ENCODE data around the gene BRAF.
"Not testable (repeated sequence)": the region's sequence is repeated elsewhere in the genome, so short reads cannot be mapped to it uniquely, and the experiment has no call there.

Gene BRAF

DNA sequence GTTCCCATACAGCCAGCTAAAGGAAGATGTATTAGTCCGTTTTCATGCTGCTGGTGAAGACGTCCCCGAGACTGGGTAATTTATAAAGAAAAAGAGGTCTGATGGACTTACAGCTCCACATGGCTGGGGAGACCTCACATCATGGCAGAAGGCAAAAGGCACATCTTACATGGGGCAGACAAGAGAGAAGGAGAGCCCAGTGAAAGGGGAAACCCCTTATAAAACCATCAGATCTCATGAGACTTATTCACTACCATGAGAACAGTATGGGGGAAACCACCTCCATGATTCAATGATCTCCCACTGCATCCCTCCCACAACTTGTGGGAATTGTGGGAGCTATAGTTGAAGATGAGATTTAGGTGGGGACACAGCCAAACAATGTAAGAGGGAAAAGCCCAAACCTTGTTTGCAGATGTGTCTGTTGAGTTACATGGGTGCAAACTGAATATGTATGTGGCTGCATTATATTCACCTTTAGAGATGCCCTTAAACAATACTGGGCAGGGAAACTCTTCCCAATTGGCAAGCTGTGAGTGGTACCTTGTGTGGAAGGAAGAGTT lies 13.1 kb upstream of the BRAF start:
- H3K4me1 ChIP-seq (ENCODE audit: control insufficient read depth, insufficient read depth, low read length), result no peaks in the 10 kb centered on the region
- H3K9me3 ChIP-seq (ENCODE audit: control insufficient read depth, insufficient read depth, low read length), result no peaks in the 10 kb centered on the region
- no peaks in the 10 kb centered on the region for H3K27me3 ChIP-seq (ENCODE audit: control insufficient read depth, insufficient read depth, low read length)
- no peaks in the 10 kb centered on the region for H3K36me3 ChIP-seq (ENCODE audit: control insufficient read depth, insufficient read depth, low read length)
- no peak overlapping the region for H3K4me3 ChIP-seq (ENCODE audit: low read depth, low read length)
- H3K27ac ChIP-seq (ENCODE audit: low read depth, low read length), result no peak overlapping the region
- H3K9ac ChIP-seq (ENCODE audit: low read depth, low read length), result no peak overlapping the region

- no peaks in the 10 kb centered on the region for H3K27me3 ChIP-seq (ENCODE audit: control insufficient read depth, insufficient read depth, low read length)
- no peak overlapping the region for H3K27ac ChIP-seq (ENCODE audit: low read depth, low read length)
- H3K9ac ChIP-seq (ENCODE audit: low read depth, low read length), result no peak overlapping the region
- no peak overlapping the region for H3K4me3 ChIP-seq (ENCODE audit: low read depth, low read length)
- no peaks in the 10 kb centered on the region for H3K36me3 ChIP-seq (ENCODE audit: control insufficient read depth, insufficient read depth, low read length)
- no peaks in the 10 kb centered on the region for H3K9me3 ChIP-seq (ENCODE audit: control insufficient read depth, insufficient read depth, low read length)
- H3K4me1 ChIP-seq (ENCODE audit: control insufficient read depth, insufficient read depth, low read length), result peaks cover 6% of the 10 kb centered on the region; the same call in 1 of the 2 replicates
Observed at GRCh38 chr7:140928491-140929309, 4.0 kb upstream of the BRAF start.

- H3K27ac ChIP-seq (ENCODE audit: low read depth, low read length); H3K4me3 ChIP-seq (ENCODE audit: low read depth, low read length); H3K9ac ChIP-seq (ENCODE audit: low read depth, low read length); H3K36me3 ChIP-seq (ENCODE audit: control insufficient read depth, insufficient read depth, low read length); H3K27me3 ChIP-seq (ENCODE audit: control insufficient read depth, insufficient read depth, low read length); H3K9me3 ChIP-seq (ENCODE audit: control insufficient read depth, insufficient read depth, low read length); H3K4me1 ChIP-seq (ENCODE audit: control insufficient read depth, insufficient read depth, low read length): not testable (repeated sequence)
Observed at GRCh38 chr7:140927945-140928344, 3.2 kb upstream of the BRAF start.

DNA sequence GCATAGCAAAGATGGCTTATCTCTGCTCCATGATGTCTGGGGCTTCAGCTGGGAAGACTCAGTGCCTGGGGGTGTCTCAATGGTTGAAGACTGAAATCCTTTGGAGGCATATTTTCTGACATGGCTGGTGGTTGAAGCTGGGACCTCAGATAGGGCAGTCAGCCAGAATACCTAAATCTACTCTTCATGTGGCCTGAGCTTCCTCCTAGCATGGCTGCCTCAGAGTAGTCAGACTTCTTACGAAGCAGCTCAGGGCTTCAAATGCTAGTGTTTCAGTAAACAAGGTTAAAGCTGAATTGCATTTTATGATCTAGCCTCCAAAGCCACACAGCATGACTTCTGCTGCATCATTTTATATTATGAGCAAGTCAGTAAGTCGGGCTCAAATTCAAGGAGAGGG lies 2.6 kb upstream of the BRAF start:
- Histone ChIP-seq H3K27ac (ENCODE audit: low read depth, low read length) (no peak overlapping the region), H3K4me3 (ENCODE audit: low read depth, low read length) (no peak overlapping the region), H3K4me1 (ENCODE audit: control insufficient read depth, insufficient read depth, low read length) (peaks cover 13% of the 10 kb centered on the region), H3K36me3 (ENCODE audit: control insufficient read depth, insufficient read depth, low read length) (no peaks in the 10 kb centered on the region), H3K9me3 (ENCODE audit: control insufficient read depth, insufficient read depth, low read length) (no peaks in the 10 kb centered on the region), H3K27me3 (ENCODE audit: control insufficient read depth, insufficient read depth, low read length) (no peaks in the 10 kb centered on the region), H3K9ac (ENCODE audit: low read depth, low read length) (no peak overlapping the region)

DNA sequence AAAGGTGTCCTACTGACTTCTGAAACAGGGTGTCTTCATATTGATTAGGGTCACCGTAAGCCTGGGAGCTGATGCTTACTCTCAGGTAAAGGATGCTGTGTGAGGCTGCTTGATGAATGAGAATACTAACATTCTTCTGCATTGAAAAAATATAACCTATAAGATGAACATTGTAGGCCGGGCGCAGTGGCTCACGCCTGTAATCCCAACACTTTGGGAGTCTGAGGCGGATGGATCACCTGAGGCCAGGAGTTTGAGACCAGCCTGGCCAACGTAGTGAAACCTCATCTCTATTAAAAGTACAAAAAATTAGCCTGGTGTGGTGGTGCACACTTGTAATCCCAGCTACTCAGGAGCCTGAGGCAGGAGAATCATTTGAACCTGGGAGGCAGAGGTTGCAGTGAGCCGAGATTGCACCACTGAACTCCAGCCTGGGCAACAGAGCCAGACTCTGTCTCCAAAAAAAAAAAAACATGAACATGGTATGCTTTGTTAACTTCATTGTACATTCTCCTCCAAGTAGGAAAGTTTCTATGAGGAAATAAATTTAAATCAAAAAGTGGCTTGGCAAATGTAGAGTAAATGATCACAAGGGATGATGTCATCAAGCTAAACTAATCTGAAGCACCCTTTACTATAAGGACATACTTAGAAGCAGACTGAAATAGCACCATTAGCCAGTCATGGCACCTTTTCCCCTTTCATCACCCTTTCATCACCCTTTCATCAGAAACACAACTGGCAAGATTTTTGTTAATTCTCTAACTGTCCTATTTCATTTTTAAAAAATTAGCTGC lies 1.5 kb upstream of the BRAF start:
- Histone ChIP-seq H3K27me3 (ENCODE audit: control insufficient read depth, insufficient read depth, low read length) (no peaks in the 10 kb centered on the region), H3K9me3 (ENCODE audit: control insufficient read depth, insufficient read depth, low read length) (no peaks in the 10 kb centered on the region), H3K4me3 (ENCODE audit: low read depth, low read length) (no peak overlapping the region), H3K4me1 (ENCODE audit: control insufficient read depth, insufficient read depth, low read length) (peaks cover 19% of the 10 kb centered on the region), H3K27ac (ENCODE audit: low read depth, low read length) (no peak overlapping the region), H3K36me3 (ENCODE audit: control insufficient read depth, insufficient read depth, low read length) (no peaks in the 10 kb centered on the region), H3K9ac (ENCODE audit: low read depth, low read length) (no peak overlapping the region)

DNA sequence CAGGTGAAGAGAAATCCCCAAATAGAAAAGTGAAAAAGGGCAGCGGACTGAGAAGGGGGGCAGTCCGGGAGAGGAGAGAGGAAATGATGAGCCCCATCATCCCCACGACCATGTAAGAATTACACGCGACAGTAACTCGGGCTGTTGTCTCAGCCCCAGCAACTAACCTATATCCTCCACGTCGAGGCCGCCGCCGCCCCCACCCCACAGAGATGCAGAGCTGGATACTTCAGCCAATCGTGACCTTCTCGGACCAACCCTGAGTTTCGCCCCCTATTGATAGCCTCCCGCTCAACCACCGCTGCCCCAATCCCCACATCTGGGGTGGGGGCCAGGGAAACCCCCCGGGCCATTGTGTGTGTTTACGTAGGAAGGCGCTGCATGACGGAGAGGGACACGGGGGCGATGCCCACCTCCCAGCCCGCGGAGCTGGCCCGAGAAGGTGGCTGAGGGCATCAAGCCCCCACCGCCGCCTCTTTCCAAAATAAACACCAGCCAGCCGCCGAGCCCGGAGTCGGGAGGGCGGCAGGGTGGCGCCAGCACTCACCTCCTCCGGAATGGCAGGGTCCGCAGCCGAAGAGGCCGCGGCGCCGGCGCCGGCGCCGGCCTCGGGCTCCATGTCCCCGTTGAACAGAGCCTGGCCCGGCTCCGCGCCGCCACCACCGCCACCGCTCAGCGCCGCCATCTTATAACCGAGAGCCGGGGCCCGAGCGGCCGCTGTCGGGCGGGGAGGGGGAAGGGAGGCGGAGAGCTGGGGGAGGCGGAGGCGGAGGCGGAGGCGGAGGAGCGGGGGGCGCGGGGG lies 509 bp downstream of the BRAF start:
- Histone ChIP-seq H3K27me3 (ENCODE audit: control insufficient read depth, insufficient read depth, low read length) (no peaks in the 10 kb centered on the region), H3K4me1 (ENCODE audit: control insufficient read depth, insufficient read depth, low read length) (peaks cover 19% of the 10 kb centered on the region), H3K4me3 (ENCODE audit: low read depth, low read length) (peak overlapping the region; percentile 92), H3K36me3 (ENCODE audit: control insufficient read depth, insufficient read depth, low read length) (no peaks in the 10 kb centered on the region), H3K9me3 (ENCODE audit: control insufficient read depth, insufficient read depth, low read length) (no peaks in the 10 kb centered on the region), H3K9ac (ENCODE audit: low read depth, low read length) (peak overlapping the region; percentile 98), H3K27ac (ENCODE audit: low read depth, low read length) (peak overlapping the region; percentile 98)

GRCh38 chr7:140923358-140924006 lies 1.2 kb downstream of the BRAF start:
- H3K36me3 ChIP-seq (ENCODE audit: control insufficient read depth, insufficient read depth, low read length), result no peaks in the 10 kb centered on the region
- H3K27me3 ChIP-seq (ENCODE audit: control insufficient read depth, insufficient read depth, low read length), result no peaks in the 10 kb centered on the region
- peak overlapping the region; percentile 98 for H3K27ac ChIP-seq (ENCODE audit: low read depth, low read length)
- no peaks in the 10 kb centered on the region for H3K9me3 ChIP-seq (ENCODE audit: control insufficient read depth, insufficient read depth, low read length)
- H3K4me3 ChIP-seq (ENCODE audit: low read depth, low read length), result peak overlapping the region; percentile 92
- H3K4me1 ChIP-seq (ENCODE audit: control insufficient read depth, insufficient read depth, low read length), result peaks cover 19% of the 10 kb centered on the region
- H3K9ac ChIP-seq (ENCODE audit: low read depth, low read length), result peak overlapping the region; percentile 98

- H3K9me3 ChIP-seq (ENCODE audit: control insufficient read depth, insufficient read depth, low read length), result no peaks in the 10 kb centered on the region
- peaks cover 19% of the 10 kb centered on the region for H3K4me1 ChIP-seq (ENCODE audit: control insufficient read depth, insufficient read depth, low read length)
- H3K27ac ChIP-seq (ENCODE audit: low read depth, low read length), result no peak overlapping the region
- no peaks in the 10 kb centered on the region for H3K36me3 ChIP-seq (ENCODE audit: control insufficient read depth, insufficient read depth, low read length)
- peak overlapping the region; percentile 92 for H3K4me3 ChIP-seq (ENCODE audit: low read depth, low read length)
- H3K27me3 ChIP-seq (ENCODE audit: control insufficient read depth, insufficient read depth, low read length), result no peaks in the 10 kb centered on the region
- H3K9ac ChIP-seq (ENCODE audit: low read depth, low read length), result no peak overlapping the region
Observed at GRCh38 chr7:140922741-140923345, 1.9 kb downstream of the BRAF start.

- no peak overlapping the region for H3K27ac ChIP-seq (ENCODE audit: low read depth, low read length)
- peaks cover 18% of the 10 kb centered on the region for H3K4me1 ChIP-seq (ENCODE audit: control insufficient read depth, insufficient read depth, low read length)
- no peaks in the 10 kb centered on the region for H3K27me3 ChIP-seq (ENCODE audit: control insufficient read depth, insufficient read depth, low read length)
- no peak overlapping the region for H3K4me3 ChIP-seq (ENCODE audit: low read depth, low read length)
- no peak overlapping the region for H3K9ac ChIP-seq (ENCODE audit: low read depth, low read length)
- H3K9me3 ChIP-seq (ENCODE audit: control insufficient read depth, insufficient read depth, low read length), result no peaks in the 10 kb centered on the region
- no peaks in the 10 kb centered on the region for H3K36me3 ChIP-seq (ENCODE audit: control insufficient read depth, insufficient read depth, low read length)
Observed at GRCh38 chr7:140920745-140921144, 4.0 kb downstream of the BRAF start.

- Histone ChIP-seq H3K4me3 (ENCODE audit: low read depth, low read length) (no peak overlapping the region), H3K27me3 (ENCODE audit: control insufficient read depth, insufficient read depth, low read length) (peaks cover 4% of the 10 kb centered on the region; the same call in 1 of the 2 replicates), H3K27ac (ENCODE audit: low read depth, low read length) (no peak overlapping the region)
Observed at GRCh38 chr7:140918236-140918635, 6.5 kb downstream of the BRAF start.

More at GRCh38 chr7:140918236-140918635, 6.5 kb downstream of the BRAF start:
- H3K36me3 ChIP-seq (ENCODE audit: control insufficient read depth, insufficient read depth, low read length), result no peaks in the 10 kb centered on the region
- H3K9ac ChIP-seq (ENCODE audit: low read depth, low read length), result no peak overlapping the region
- no peaks in the 10 kb centered on the region for H3K9me3 ChIP-seq (ENCODE audit: control insufficient read depth, insufficient read depth, low read length)
- peaks cover 16% of the 10 kb centered on the region for H3K4me1 ChIP-seq (ENCODE audit: control insufficient read depth, insufficient read depth, low read length)
